ENCODE measurements around the gene UNCX.

GRCh38 chr7:1283337-1283736, 50.7 kb downstream of the UNCX start:
- no peak for TF ChIP-seq CTCF (IDR thresholded peaks at IDR 0.05; ENCODE audit: insufficient read depth, low read length, poor library complexity, severe bottlenecking)
- TF ChIP-seq EZH2phosphoT487 (conservative IDR thresholded peaks at IDR 0.05; ENCODE audit: low read length) = no peak
